Amniotic stem cell (primary cell): Measurements from ENCODE around the gene AR.

Experiments used
- DNase-seq: peaks from one replicate; lab custom pipeline; 2025; lab: John Stamatoyannopoulos, UW

The AR gene

DNA sequence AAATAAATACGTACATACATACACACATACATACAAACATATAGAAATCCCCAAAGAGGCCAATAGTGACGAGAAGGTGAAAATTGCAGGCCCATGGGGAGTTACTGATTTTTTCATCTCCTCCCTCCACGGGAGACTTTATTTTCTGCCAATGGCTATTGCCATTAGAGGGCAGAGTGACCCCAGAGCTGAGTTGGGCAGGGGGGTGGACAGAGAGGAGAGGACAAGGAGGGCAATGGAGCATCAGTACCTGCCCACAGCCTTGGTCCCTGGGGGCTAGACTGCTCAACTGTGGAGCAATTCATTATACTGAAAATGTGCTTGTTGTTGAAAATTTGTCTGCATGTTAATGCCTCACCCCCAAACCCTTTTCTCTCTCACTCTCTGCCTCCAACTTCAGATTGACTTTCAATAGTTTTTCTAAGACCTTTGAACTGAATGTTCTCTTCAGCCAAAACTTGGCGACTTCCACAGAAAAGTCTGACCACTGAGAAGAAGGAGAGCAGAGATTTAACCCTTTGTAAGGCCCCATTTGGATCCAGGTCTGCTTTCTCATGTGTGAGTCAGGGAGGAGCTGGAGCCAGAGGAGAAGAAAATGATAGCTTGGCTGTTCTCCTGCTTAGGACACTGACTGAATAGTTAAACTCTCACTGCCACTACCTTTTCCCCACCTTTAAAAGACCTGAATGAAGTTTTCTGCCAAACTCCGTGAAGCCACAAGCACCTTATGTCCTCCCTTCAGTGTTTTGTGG is 180.7 kb downstream of the AR start:
- no peak for DNase-seq

DNA sequence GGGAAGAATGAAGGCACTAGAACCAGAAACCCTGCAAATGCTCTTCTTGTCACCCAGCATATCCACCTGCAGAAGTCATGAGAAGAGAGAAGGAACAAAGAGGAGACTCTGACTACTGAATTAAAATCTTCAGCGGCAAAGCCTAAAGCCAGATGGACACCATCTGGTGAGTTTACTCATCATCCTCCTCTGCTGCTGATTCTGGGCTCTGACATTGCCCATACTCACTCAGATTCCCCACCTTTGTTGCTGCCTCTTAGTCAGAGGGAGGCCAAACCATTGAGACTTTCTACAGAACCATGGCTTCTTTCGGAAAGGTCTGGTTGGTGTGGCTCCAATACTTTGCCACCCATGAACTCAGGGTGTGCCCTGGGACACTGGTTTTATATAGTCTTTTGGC is 181.7 kb downstream of the AR start:
- DNase-seq = no peak

DNA sequence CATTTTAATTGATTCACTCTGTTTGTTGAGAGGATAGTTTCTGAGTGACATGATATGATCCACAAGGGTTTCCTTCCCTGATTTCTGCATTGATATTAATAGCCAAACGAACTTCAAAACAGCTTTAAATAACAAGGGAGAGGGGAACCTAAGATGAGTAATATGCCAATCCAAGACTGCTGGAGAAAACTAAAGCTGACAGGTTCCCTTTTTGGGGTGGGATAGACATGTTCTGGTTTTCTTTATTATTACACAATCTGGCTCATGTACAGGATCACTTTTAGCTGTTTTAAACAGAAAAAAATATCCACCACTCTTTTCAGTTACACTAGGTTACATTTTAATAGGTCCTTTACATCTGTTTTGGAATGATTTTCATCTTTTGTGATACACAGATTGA is 182.2 kb downstream of the AR start:
- no peak for DNase-seq

DNA sequence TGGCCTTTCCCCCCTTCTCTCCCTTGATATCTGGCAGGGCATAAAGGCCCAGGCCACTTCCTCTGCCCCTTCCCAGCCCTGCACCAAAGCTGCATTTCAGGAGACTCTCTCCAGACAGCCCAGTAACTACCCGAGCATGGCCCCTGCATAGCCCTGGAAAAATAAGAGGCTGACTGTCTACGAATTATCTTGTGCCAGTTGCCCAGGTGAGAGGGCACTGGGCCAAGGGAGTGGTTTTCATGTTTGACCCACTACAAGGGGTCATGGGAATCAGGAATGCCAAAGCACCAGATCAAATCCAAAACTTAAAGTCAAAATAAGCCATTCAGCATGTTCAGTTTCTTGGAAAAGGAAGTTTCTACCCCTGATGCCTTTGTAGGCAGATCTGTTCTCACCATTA is 183.8 kb downstream of the AR start:
- no peak for DNase-seq

DNA sequence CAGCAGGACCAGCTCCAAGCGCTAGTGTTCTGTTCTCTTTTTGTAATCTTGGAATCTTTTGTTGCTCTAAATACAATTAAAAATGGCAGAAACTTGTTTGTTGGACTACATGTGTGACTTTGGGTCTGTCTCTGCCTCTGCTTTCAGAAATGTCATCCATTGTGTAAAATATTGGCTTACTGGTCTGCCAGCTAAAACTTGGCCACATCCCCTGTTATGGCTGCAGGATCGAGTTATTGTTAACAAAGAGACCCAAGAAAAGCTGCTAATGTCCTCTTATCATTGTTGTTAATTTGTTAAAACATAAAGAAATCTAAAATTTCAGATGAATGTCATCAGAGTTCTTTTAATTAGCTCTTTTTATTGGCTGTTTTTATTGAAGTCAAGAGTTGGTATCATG is 186.5 kb downstream of the AR start:
- no peak for DNase-seq

DNA sequence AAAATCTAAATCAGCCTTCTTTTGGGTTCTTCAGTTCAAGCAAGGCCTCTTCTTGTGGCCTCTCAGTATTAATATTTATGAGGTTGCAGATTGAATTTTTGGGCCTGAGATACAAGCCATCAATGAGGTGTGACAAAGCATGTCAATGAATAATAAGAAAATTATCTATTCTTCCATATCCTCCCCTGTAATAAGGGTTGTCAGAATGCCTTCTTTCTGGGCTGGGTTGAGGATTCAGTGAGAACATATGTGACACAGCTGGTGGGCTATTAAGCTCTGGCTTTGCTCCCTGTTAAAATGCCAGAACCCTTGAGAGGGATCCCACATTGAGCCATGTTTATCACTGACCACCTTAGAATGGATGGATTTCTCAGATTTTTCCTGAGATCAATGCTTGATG is 187.2 kb downstream of the AR start:
- DNase-seq = no peak

DNA sequence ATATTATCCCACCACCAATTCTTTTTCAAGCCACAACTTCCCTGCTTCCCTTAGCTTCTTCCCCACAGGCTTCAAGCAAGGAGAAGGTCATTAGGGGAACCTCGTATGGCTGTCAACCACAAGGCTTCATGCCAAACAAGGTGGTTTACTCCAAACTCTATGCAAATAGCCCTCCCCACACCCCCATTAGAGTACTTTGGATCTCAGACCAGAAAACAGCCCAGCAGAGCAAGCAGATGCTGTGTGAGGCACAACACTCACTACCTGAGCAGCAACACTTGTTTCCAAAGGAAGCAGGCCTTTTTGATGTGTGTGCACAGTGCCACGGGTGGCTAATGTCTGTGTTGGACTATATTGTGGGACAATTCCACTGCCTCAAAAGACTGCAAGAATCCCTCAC is 189.0 kb downstream of the AR start:
- DNase-seq = no peak

DNA sequence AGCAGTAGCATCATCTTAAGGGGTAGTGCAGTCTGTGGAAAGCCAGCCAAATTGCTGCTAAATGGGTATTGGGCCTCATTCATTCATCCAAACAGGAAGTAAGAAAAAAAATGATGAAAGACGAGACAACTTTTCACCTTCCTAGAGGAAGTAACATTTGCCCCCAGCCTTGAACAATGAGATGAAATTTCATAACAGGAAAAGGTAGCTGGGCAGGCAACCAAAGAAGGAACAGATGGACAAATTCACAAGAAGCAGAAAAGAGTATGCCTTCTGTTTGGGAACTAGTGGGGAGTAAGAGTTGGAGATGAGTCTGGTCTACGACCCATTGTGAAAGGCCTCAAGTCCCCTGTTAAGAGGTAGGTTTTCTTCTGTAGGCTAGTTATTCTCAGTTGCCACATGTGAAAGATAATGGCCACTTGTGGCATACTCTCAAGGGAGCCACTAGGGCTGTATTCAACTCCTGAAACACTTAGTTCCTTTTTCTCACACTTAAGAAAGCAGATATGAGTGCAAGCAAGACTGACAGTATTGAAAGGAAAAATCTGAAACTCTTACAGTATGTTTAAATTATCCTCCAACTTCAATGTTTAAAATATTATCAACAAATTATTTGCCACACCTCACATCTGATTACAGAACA is 190.4 kb downstream of the AR start:
- DNase-seq = no peak

DNA sequence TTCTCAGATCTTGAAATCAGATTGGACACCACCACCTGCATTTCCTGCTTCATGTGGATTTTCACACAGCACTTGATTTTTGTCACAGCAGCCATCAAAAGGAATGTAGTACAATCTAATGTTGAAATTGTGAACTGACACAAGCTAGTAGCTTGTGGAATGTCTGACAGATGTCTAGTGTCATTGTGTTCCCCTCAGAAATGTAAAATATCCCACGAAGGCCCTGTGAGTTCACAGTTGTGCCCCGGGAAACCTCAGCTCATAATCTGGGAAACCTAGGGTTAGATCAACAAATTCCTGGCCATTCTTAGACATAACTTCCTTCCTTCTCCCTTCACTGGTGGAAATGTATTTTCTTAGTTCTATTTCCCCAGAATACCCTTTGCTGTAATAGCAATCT is 205.7 kb downstream of the AR start:
- no peak for DNase-seq

DNA sequence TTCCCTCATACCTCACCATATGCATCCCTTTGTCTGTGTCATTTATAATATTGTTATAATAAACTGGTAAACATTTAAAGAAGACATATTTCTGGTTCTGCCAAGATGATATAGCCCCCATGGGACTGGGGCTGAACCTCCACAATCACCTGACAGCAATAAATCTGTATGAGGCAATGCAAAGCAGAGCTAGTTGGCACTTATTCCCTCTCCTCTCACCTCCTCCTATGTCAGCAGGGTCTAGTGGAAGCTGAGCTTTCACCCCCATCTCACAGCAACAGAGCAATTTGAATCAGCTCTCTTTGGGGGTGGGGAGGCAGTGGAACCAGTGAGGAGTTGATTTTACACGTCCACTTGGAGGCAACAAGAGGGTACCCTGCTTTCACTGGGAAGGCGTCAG is 206.9 kb downstream of the AR start:
- no peak for DNase-seq

DNA sequence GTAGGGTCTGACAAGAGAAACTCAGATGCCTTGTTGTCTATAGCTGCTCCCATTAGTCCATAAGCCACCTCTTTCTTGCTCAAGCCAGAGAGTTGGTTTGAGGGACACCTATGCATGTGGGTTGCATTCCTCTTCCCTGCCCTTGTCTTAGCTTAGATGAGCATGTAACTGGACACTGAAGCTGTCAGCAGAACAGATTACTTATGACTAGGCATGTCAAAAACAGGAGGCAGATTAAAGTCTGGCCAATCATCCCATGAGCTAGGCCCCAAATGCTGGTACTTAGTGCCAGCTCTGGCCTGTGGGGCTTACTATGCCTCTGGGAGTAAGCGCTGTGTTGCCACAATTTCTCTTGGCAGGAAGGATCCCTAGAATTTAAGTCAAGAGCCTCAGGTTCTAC is 215.2 kb downstream of the AR start:
- DNase-seq = no peak

DNA sequence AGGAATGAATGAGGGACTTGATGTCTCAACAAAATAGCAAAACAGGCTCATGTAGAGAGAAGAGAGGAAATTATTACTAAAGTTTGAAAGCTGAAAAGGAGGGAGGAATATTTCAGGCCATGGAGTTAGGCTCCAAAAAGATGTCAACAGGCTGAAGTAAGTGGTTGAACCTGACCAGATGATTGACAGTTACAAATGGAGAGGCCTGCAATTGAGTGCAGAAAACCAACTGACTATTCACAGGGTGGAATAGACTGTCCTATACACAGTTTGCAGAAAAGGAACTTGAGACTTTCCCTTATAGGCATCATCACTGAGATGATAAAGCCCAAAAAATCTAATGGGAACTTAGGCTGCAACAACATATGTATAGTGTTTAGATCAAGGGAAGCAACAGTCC is 233.3 kb downstream of the AR start:
- DNase-seq = no peak

DNA sequence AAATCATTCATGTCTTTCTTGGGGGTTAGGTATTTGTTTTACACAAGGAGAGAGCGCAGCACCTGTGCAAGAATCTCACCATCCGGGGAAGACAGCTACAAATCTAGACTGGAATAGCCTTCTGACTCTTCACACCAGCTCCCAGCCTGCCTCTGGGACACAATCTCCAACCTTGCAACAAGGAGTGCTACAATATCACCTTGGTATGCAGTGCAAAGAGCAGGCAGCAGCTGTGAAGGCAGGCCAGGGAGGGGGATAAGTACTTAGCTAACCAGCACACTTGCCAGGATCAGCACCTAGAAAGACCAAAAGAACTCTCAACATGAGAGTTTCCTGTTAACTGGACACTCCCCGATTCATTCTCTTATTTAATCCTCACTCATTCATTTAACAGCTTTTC is 235.3 kb downstream of the AR start:
- no peak for DNase-seq
